ENCODE results near the gene NR1D2.
"Not testable (repeated sequence)": the region's sequence is repeated elsewhere in the genome, so short reads cannot be mapped to it uniquely, and the experiment has no call there.

NR1D2 gene

DNA sequence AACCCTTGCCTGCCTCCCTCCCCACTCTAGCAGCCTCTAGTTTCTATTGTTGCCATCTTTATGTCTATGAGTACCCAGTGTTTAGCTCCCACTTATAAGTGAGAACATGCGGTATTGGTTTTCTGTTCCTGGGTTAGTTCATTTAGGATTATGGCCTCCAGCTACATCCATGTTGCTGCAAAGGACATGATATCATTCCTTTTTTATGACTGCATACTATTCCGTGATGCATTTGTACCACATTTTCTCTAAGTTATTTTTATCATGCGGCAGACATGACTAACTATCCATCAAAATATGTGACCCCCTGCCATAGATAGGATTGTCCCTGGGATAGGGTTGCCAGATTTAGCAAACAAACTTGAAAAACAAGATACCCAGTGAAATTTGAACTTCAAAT is 58.4 kb downstream of the NR1D2 start:
- no peak for DNase-seq (ENCODE audit: low read depth, low spot score)

DNA sequence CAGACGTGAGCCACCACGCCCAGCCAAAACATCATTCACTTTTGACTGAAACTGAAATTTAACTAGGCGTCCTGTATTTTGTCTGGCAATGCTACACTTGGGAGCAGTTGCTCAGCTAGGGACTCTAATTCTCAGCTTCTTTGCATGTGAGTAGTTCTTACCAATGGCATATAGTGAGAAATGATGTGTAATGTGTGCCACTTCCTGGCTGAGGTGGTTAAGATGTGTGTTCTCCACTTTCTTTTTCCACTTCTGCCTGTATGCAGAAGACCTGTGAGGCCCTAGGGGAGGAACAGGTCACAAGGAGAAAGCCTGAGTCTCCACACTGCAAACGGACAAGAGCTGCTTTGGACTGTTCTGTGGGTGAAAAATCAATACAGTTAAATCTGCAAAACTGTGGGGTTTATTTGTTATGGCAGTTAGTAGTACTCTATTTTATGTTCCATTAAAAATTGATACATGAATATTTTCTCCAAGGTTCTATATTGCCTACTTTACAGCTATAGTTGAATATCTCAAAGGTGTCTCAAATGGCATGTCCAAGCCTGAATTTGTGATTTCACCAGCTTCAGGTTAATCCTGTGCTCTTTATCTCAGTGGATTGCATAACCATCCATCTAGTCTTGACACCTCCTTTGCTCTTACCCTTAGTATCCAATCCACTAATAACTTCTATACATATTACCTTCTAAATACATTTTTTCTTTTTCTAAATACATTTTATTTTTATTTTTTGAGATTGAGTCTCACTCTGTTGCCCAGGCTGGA is 59.3 kb downstream of the NR1D2 start:
- no peak for DNase-seq (ENCODE audit: low read depth, low spot score)

DNA sequence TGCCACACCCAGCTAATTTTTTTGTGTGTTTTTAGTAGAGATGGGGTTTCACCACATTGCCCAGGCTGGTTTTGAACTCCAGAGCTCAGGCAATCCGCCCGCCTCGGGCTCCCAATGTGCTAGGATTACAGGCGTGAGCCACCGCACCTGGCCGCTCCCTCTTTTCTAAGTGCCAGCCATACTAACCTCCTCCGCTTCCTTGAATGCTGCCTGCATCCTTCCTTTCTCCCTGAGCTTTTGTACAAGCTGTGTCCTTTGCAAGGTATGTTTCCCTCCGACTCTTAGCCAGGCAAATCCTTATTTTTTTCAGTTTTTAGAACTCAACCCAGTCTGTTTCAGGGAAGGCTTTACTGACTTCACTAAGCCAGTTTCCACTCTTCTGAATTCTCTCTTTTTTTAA is 60.6 kb downstream of the NR1D2 start:
- DNase-seq (ENCODE audit: low read depth, low spot score), result no peak

DNA sequence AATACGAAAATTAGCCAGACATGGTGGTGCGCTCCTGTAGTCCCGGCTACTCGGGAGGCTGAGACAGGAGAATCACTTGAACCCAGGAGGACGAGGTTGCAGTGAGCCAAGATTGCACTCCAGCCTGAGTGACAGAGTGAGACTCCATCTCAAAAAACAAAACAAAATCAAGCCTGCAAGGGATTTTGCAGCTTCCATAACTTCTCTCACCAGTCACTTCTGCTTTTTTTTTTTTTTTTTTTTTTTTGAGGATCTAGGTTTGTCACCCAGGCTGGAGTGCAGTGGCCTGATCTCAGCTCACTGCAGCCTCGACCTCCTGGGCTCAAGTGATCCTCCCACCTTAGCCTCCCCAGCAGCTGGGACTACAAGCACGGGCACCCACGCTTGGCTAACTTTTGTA is 65.7 kb downstream of the NR1D2 start:
- not testable (repeated sequence) for DNase-seq (ENCODE audit: low read depth, low spot score)

DNA sequence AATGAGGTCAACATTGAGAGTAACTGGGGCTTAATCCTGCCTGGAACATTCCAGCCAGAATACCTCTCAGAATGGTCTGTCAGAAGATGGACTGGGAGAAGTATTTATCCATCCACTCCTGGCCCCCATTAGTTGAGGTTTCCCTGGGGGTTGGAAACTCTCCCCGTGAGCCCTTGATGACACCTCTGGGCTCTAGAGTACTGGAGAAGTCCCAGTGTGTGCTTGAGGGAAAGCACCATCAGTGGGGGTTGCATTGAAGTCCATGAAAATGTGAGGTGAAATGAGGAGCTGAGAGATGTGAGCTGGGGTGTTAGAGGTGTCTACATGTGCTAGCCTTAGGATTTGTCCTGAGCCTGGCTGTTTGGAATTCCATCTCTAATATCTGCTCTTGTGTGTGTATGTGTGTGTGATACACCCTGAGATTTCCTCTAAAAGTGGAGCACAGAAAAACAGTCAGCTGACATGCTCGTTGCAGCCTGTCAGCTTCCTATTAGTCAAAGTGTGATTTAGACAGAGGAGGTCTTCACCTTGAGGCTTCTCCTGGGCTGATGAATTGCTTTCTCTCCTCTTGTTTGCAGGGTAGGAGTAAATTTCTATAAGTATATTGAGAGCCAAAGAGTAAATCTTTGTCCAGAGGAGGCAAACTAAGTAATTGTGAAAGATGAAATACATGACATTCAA is 67.6 kb downstream of the NR1D2 start:
- DNase-seq (ENCODE audit: low read depth, low spot score), result no peak

DNA sequence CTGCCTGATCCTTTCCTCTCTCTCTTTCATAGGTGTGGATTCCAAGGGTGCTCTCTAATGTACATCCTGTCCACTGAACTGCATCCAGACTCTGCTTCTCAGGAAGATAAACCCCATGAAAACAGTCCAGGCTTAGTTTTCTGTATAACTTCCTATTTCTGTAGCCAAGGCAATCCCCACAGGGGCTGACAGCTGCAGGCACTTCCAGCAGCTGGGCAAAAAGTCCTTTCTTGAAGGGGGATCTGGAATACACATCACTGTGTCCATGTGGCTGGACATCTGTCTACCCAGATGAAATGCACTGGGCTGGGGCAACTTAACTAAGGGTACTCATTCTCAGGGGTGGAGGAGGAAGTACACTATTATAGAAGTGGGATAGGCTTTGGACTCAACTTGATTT is 72.2 kb downstream of the NR1D2 start:
- DNase-seq (ENCODE audit: low read depth, low spot score), result no peak

DNA sequence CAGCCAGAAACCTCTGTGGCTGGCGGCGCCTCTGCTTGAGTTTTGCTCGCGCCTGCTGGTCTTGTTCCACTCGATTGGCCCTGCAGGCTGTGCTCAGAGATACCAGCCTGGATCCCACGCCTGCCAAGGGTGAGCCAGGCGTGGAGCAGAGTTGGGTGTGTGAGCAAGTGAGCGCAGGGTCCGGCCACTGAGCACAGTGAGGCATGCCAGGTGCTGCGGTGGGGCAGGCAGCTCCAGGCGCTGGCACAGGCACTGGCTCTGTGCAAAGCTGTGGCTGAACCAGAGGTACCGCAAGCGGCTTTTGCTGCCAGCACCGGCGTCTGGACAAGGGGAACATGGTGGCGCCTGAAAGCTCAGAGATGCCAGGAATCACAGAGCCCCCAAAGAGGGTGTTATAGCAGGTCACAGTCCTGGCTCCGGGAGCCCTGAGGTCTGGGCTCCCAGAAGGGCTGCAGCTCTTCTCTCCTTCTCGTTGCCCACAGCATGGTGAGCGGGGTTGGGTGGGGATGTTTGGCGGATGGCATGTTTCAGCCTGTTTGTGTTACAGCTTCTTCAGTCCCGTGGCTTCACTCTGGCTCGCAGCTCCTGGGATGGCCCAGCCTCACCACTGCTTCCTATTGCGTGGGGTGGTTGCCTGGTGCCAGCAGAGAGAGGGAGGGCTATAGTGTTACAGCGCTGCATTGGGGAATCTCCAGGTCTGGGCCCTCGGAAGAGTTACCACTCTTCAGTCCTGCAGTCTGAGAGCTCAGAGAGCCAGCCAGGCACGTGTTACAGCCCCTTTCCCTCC is 73.9 kb downstream of the NR1D2 start:
- DNase-seq (ENCODE audit: low read depth, low spot score), result no peak

DNA sequence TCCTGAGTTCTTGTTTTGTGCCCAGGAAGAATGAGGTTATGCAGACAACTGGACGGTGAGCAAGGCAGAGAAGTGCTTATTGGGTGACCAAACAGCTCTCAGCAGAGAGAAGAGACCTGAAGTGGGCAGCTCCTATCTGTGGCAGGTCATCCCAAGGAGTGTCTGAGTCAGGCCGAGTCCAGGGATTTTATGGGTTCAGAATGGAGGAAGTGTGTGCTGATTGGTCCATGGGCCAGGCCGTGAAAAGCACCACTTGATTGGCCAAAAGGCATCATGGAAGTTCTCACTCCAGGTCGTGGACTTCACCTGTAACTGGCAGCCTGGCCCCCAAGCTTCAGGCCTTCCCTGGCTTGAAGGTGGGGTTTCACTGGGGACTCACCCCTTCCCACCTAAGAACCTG is 74.5 kb downstream of the NR1D2 start:
- DNase-seq (ENCODE audit: low read depth, low spot score), result no peak

DNA sequence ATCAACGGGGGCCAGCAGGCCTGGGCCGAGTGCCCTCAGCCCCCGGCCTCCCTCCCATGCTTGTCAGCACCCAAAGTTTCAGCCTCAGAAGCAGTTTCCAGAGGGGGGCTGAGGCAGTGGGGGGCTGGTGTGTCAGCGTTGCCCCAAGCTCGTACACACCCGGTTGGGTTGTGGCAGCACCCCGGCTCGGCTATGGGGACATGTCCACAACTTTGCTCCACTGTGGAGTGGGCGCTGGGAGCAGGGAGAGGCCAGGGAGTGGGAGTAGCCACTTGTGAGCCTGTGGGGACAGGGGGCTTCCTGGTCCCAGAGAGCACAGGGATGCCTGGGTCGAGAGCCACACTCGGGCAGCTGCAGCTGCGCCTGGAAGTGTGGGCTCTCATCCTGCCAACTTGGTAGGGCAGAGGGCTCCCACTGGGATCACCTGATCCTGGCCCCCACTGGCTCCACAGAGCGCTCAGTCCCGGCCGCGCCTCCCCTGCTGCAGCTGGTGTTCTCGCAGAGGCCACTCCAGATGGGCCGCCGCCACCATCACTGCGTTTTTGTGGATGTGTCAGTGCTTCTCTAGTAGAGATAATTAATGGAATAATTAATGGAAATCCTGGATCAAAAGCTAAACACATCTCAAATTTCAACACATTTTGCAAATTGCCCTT is 75.1 kb downstream of the NR1D2 start:
- DNase-seq (ENCODE audit: low read depth, low spot score), result no peak

DNA sequence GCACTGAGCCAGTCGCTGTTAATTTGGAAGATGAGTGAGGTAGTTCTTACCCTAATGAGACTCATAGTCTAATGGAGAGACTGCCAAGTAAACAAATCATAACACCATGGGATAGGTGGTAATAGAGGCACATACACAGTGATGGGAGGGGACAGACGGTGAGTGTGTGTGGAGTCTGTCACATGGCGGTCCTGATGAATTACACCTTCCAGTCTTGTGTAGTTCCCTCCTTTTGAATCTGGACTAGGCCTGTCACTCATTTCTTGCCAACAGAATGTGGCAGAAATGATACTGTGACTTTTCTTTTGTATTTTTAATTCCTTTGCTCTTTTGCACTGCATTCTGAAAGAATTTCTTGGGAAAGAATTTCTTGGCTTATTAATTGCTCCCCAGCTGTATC is 78.1 kb downstream of the NR1D2 start:
- DNase-seq (ENCODE audit: low read depth, low spot score), result no peak

DNA sequence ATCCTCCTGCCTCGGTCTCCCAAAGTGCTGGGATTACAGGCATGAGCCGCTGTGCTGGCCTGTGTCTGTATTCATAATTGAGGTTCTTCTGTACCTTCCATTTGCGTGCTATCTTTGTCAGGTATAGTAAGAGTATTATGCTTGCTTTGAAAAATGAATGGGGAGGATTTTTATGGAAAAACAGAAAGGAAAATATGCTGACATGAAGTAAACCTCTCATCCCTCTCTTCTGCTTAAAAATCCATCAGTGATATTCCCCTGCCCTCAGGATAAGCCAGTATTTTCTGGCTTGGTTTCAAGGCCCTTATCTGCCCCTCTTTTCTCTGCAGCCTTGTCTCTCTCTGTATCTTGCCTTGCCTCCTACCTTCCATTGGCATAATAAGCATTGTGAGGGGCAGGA is 80.7 kb downstream of the NR1D2 start:
- no peak for DNase-seq (ENCODE audit: low read depth, low spot score)

DNA sequence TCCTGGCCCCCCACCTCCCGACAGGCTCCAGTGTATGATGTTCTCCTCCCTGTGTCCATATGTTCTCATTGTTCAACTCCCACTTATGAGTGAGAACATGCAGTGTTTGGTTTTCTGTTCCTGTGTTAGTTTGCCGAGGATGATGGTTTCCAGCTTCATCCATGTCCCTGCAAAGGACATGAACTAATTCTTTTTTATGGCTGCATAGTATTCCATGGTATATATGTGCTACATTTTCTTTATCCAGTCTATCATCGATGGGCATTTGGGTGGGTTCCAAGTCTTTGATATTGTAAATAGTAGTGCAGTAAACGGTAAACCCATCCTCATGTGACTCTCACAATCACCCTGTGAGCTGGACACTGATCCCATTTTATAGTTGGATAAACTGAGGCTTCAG is 81.6 kb downstream of the NR1D2 start:
- not testable (repeated sequence) for DNase-seq (ENCODE audit: low read depth, low spot score)

DNA sequence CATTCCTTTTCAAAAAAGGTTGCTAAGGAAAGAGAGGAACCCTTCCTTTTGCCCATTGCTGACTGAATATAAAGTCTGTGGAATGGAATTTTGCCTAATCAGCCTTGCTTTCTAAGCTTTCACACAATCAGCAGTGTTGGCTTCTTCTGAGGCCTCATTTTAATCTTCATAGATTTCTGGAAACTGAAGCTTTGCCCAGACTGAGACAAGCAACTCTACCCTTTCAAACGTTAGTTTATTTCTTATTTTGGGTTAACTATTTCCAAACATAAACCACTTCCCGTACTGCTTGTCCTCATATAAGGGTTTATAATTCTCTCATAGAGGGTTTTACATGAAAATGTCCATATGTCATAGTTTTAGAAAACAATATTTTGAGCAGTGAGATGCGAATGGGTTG is 82.9 kb downstream of the NR1D2 start:
- no peak for DNase-seq (ENCODE audit: low read depth, low spot score)
